Neural cell (in vitro differentiated cells): ENCODE results near the gene DNAJB6.

Source experiments
- CTCF ChIP-seq: fragments of 450-650 bp; IDR thresholded peaks from 2 replicates; pipeline ENCODE4 v1.5.1; 2014; ENCODE audit warnings: antibody characterized with exemption, mild to moderate bottlenecking, moderate library complexity; ENCODE audit not compliant: poor library complexity, severe bottlenecking
- EP300 ChIP-seq: fragments of 450-650 bp; conservative IDR thresholded peaks from 2 replicates; pipeline ENCODE4 v1.6.1; 2014; ENCODE audit warnings: antibody characterized with exemption, mild to moderate bottlenecking, moderate library complexity; ENCODE audit not compliant: poor library complexity, severe bottlenecking
- EZH2 ChIP-seq: fragments of 200-600, 300-800 bp; shearing (Covaris generic), sonication (generic); IDR thresholded peaks from 2 replicates; pipeline ENCODE4 v1.6.1; 2014; ENCODE audit warnings: antibody characterized with exemption, low read length, borderline replicate concordance, mild to moderate bottlenecking; ENCODE audit not compliant: insufficient read depth, poor library complexity, severe bottlenecking
- POLR2AphosphoS5 ChIP-seq: IDR thresholded peaks from 2 replicates; pipeline ENCODE4 v1.6.1; 2012
- RAD21 ChIP-seq: fragments of 450-650 bp; conservative IDR thresholded peaks from 2 replicates; pipeline ENCODE4 v1.6.1; 2014; ENCODE audit warnings: antibody characterized with exemption, mild to moderate bottlenecking, moderate library complexity
- REST ChIP-seq: IDR thresholded peaks from 2 replicates; pipeline ENCODE4 v1.6.1; 2012; ENCODE audit warnings: borderline replicate concordance

- TF ChIP-seq EP300 (no peak), CTCF (no peak), RAD21 (no peak), EZH2 (no peak), REST (no peak), POLR2AphosphoS5 (no peak)
These were observed 100.1 kb downstream of the DNAJB6 start for GRCh38 chr7:157436763-157437480.
